Body of pancreas (tissue), 4 donors: ENCODE data around the gene SCN5A.

Source experiments
- POLR2A ChIP-seq, 3 donors: fragments of 450-650 bp; IDR thresholded peaks; one replicate each; pipeline ENCODE4 v1.6.1; 2016; ENCODE audit warnings: antibody characterized with exemption in 3 of 3, mild to moderate bottlenecking in 2 of 3
- TF ChIP-seq, protein P1 (sequence below), 7 experiments: fragments of 450-650 bp in 4 of 7; fragments of 200-600 bp in 3 of 7; sonication (generic) in 3 of 7; IDR thresholded peaks; one replicate each; pipeline ENCODE4 v1.5.1; 2016 to 2019; ENCODE audit warnings: antibody characterized with exemption in 7 of 7

DNA sequence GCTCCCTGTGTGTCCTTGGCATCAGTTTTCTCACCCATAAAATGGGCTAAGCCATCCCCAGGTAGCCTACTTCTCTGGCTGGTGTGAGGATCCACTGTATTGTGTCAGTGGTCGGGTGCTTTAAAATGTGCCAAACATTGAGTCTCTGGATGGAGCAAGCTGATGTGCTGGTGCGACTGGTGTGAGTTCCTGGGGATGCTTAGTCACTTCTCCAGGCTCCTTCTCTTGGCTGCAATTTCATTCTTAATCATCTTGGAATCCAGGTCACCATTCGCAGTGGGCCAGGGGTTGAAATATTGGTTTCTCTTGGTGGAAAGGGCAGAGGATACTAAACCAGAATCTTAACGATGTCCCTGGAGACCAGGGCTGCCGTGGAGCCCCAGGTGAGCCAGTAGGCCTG is 29.3 kb downstream of the SCN5A start:
- TF ChIP-seq, protein P1, sequence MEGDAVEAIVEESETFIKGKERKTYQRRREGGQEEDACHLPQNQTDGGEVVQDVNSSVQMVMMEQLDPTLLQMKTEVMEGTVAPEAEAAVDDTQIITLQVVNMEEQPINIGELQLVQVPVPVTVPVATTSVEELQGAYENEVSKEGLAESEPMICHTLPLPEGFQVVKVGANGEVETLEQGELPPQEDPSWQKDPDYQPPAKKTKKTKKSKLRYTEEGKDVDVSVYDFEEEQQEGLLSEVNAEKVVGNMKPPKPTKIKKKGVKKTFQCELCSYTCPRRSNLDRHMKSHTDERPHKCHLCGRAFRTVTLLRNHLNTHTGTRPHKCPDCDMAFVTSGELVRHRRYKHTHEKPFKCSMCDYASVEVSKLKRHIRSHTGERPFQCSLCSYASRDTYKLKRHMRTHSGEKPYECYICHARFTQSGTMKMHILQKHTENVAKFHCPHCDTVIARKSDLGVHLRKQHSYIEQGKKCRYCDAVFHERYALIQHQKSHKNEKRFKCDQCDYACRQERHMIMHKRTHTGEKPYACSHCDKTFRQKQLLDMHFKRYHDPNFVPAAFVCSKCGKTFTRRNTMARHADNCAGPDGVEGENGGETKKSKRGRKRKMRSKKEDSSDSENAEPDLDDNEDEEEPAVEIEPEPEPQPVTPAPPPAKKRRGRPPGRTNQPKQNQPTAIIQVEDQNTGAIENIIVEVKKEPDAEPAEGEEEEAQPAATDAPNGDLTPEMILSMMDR (IDR thresholded peaks at IDR 0.05) = no peak
- no peak for TF ChIP-seq POLR2A (IDR thresholded peaks at IDR 0.05)
